Endodermal cell (in vitro differentiated cells): ENCODE results near the gene WFDC2. TPM values are rescaled to one million over a fixed set of nuclear protein-coding genes. Genes with fewer than 3 reads are reported as not detected.

Source experiments
- DNase-seq: peaks from one replicate; pipeline ENCODE4 v3.0.0-alpha.2; 2017
- H3K27ac ChIP-seq: 2 replicates; pipeline ENCODE4 v1.5.1; 2013; ENCODE audit warnings: mild to moderate bottlenecking, low read depth, low read length, moderate library complexity
- H3K27me3 ChIP-seq: 2 replicates; pipeline ENCODE4 v1.6.1; 2013; ENCODE audit warnings: mild to moderate bottlenecking, low read length, moderate library complexity; ENCODE audit not compliant: insufficient read depth, control insufficient read depth, poor library complexity, severe bottlenecking
- H3K36me3 ChIP-seq: 2 replicates; pipeline ENCODE4 v1.7.0; 2013; ENCODE audit warnings: mild to moderate bottlenecking, low read length, moderate library complexity; ENCODE audit not compliant: control insufficient read depth, insufficient read depth
- H3K4me1 ChIP-seq: one replicate; pipeline ENCODE4 v1.7.0; 2013; ENCODE audit warnings: low read length; ENCODE audit not compliant: control insufficient read depth, insufficient read depth
- H3K4me3 ChIP-seq: 2 replicates; pipeline ENCODE4 v1.5.1; 2013; ENCODE audit warnings: mild to moderate bottlenecking, low read length, moderate library complexity
- H3K9ac ChIP-seq: 2 replicates; pipeline ENCODE4 v1.6.1; 2013; ENCODE audit warnings: mild to moderate bottlenecking, low read length, moderate library complexity; ENCODE audit not compliant: poor library complexity, severe bottlenecking; ENCODE audit errors: extremely low read depth
- H3K9me3 ChIP-seq: 2 replicates; pipeline ENCODE4 v1.6.1; 2013; ENCODE audit warnings: mild to moderate bottlenecking, low read length, moderate library complexity; ENCODE audit not compliant: control insufficient read depth
- H3K27ac Mint-ChIP-seq: 2 replicates; pipeline ENCODE4 v1.8.0; 2020; ENCODE audit warnings: mixed read lengths
- H3K27me3 Mint-ChIP-seq: 2 replicates; pipeline ENCODE4 v1.8.0; 2021; ENCODE audit warnings: mild to moderate bottlenecking, mixed read lengths; ENCODE audit not compliant: insufficient read depth
- H3K36me3 Mint-ChIP-seq: 2 replicates; pipeline ENCODE4 v1.8.0; 2020; ENCODE audit warnings: low read depth, mixed read lengths
- H3K4me1 Mint-ChIP-seq: 2 replicates; pipeline ENCODE4 v1.8.0; 2020; ENCODE audit warnings: mixed read lengths
- H3K4me3 Mint-ChIP-seq: 2 replicates; pipeline ENCODE4 v1.8.0; 2020; ENCODE audit warnings: mild to moderate bottlenecking, moderate library complexity, mixed read lengths
- H3K9me3 Mint-ChIP-seq: 2 replicates; pipeline ENCODE4 v1.8.0; 2020; ENCODE audit warnings: mild to moderate bottlenecking, mixed read lengths
- CTCF ChIP-seq: fragments of 200-600 bp; sonication (generic); conservative IDR thresholded peaks from 2 replicates; pipeline ENCODE4 v1.5.0; 2021; ENCODE audit warnings: antibody characterized with exemption, mild to moderate bottlenecking
- WGBS, 2 experiments: methylation state at CpG; one replicate each; pipeline versions ENCODE4 v1.1.5 to v1.1.7; 2013; ENCODE audit warnings: missing lambda C conversion rate in 2 of 2, mixed read lengths in 1 of 2; ENCODE audit not compliant: insufficient coverage in 1 of 2, insufficient read length in 1 of 2; 5-methylcytosine and 5-hydroxymethylcytosine counted together
- microRNA-seq: library from miRNA; unstranded; fragments of <30 nt; microRNA quantifications from one replicate; pipeline ENCODE4 v1.2.0, GENCODE V29; 2020; ENCODE audit warnings: borderline microRNAs expressed
- total RNA-seq, 2 donors: library from RNA; stranded (reverse); fragmentation: NEBNext Ultra II Directional in 1 of 2; extraction: Animal tissue kit (Norgen Biotek cat#: 25700) in 1 of 2; gene quantifications; 2 replicates in 1 of 2; 3 replicates in 1 of 2; pipeline ENCODE4 v1.2.1, GENCODE V29; 2021

The WFDC2 gene
- total RNA-seq, 2 donors from 2014 or later: 304 to 580 TPM

GRCh38 chr20:45523821-45524220, 54.3 kb downstream of the WFDC2 start:
- peaks cover 43% of the 10 kb centered on the region for H3K27me3 Mint-ChIP-seq

GRCh38 chr20:45527294-45527693, 57.7 kb downstream of the WFDC2 start:
- H3K27ac Mint-ChIP-seq: no peak overlapping the region
- WGBS, 2 experiments: 94 to 100% methylated on average over 2 to 3 of the region's 4 CpGs
- no peak overlapping the region for H3K4me3 Mint-ChIP-seq
- Histone ChIP-seq H3K4me3 (no peak overlapping the region), H3K9ac (no peak overlapping the region), H3K27ac (no peak overlapping the region), H3K4me1 (no peaks in the 10 kb centered on the region), H3K9me3 (no peaks in the 10 kb centered on the region), H3K27me3 (peaks cover 42% of the 10 kb centered on the region), H3K36me3 (no peaks in the 10 kb centered on the region)
- H3K9me3 Mint-ChIP-seq: no peaks in the 10 kb centered on the region
- peaks cover 38% of the 10 kb centered on the region for H3K27me3 Mint-ChIP-seq
- no peaks in the 10 kb centered on the region for H3K4me1 Mint-ChIP-seq
- H3K36me3 Mint-ChIP-seq: no peaks in the 10 kb centered on the region
- no peak for TF ChIP-seq CTCF
- no peak for DNase-seq

More at GRCh38 chr20:45523821-45524220, 54.3 kb downstream of the WFDC2 start:
- Histone ChIP-seq H3K4me1 (no peaks in the 10 kb centered on the region), H3K9ac (no peak overlapping the region), H3K4me3 (no peak overlapping the region), H3K27me3 (peaks cover 62% of the 10 kb centered on the region), H3K36me3 (no peaks in the 10 kb centered on the region), H3K27ac (no peak overlapping the region), H3K9me3 (no peaks in the 10 kb centered on the region)
- Mint-ChIP-seq H3K4me3 (no peak overlapping the region), H3K9me3 (no peaks in the 10 kb centered on the region), H3K36me3 (no peaks in the 10 kb centered on the region), H3K4me1 (no peaks in the 10 kb centered on the region), H3K27ac (no peak overlapping the region)
- 78% methylated on average over 1 of the region's 1 CpG; no CpG with 5 or more reads in 1 of the 2 experiments for WGBS, 2 experiments
- DNase-seq: no peak
- no peak for TF ChIP-seq CTCF

Small RNA genes lying within 50 kb of the gene (microRNA-seq; reads per million reads assigned to microRNA genes)
- gene MIR6812: not detected

Other genes with a start within 250 kb of the WFDC2 start
- gene SEMG2, start 248.4 kb upstream of the WFDC2 start, total RNA-seq: not detected
- gene SLPI, start 215.2 kb upstream of the WFDC2 start, total RNA-seq: not detected
- gene RBPJL, start 162.9 kb upstream of the WFDC2 start, total RNA-seq: not detected
- gene MATN4, start 161.5 kb upstream of the WFDC2 start, total RNA-seq: under 1 TPM; 0.20 to 0.46 TPM
- gene SDC4, start 121.3 kb upstream of the WFDC2 start, total RNA-seq: 100 to 1,000 TPM in 1 of 2 donors, 10 to 100 TPM in 1; 78.0 to 118 TPM
- 10 to 100 TPM; 22.1 to 23.8 TPM for gene SYS1, start 106.6 kb upstream of the WFDC2 start, total RNA-seq
- 1 to 10 TPM; 2.0 to 2.4 TPM for gene TP53TG5, start 91.4 kb upstream of the WFDC2 start, total RNA-seq
- 10 to 100 TPM; 63.2 to 69.1 TPM for gene DBNDD2, start 61.5 kb upstream of the WFDC2 start, total RNA-seq
- gene PIGT, start 53.6 kb upstream of the WFDC2 start, total RNA-seq: 10 to 100 TPM; 83.3 to 90.1 TPM
- gene SPINT3, start 45.9 kb downstream of the WFDC2 start, total RNA-seq: not detected
- gene WFDC6, start 69.7 kb downstream of the WFDC2 start, total RNA-seq: not detected
- under 1 TPM in 1 of 2 donors, not detected in 1; 0.18 TPM for gene EPPIN, start 77.6 kb downstream of the WFDC2 start, total RNA-seq
- not detected for gene WFDC8, start 109.5 kb downstream of the WFDC2 start, total RNA-seq
- not detected for gene WFDC10A, start 160.0 kb downstream of the WFDC2 start, total RNA-seq
- gene WFDC9, start 161.5 kb downstream of the WFDC2 start, total RNA-seq: not detected
- not detected for gene WFDC11, start 200.5 kb downstream of the WFDC2 start, total RNA-seq
- not detected for gene WFDC13, start 232.3 kb downstream of the WFDC2 start, total RNA-seq
- gene WFDC10B, start 235.3 kb downstream of the WFDC2 start, total RNA-seq: not detected